ENCODE results near the gene MRTFB. TPM values are rescaled to one million over a fixed set of nuclear protein-coding genes. Genes with fewer than 3 reads are reported as not detected.

Gene MRTFB
- polyA plus RNA-seq, 3 donors from 2014 or later, result 2.1 to 3.6 (median 3.6) TPM

DNA sequence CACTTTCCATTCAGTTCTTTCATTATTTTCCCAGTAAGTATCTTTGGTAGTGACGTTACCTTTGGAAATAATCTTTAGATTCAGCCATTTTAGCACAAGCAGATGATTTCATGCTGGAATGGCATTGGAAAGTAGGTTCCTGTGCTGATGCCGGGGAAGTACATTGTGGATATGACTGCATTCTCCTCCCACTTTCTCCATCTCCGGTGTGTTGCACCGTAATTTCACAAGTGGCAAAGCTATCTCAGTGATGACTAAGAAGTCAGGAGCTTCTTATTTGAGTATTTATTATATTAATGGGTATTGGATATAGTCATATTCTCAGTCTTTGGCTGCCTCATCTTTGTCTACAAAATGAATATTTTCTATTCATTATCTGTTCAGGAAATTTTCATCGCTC is 69.8 kb downstream of the MRTFB start:
- H3K4me1 Mint-ChIP-seq, result no peaks in the 10 kb centered on the region
- no peak overlapping the region for H3K4me3 Mint-ChIP-seq
- H3K9me3 Mint-ChIP-seq, result no peaks in the 10 kb centered on the region
- DNase-seq, result no peak
- no peak overlapping the region for H3K27ac Mint-ChIP-seq
- H3K36me3 Mint-ChIP-seq, result peaks cover 0 to 24% (median 0%) of the 10 kb centered on the region in 3 donors
- H3K27me3 Mint-ChIP-seq (ENCODE audit: low read depth in 3 of 3), result no peaks in the 10 kb centered on the region

DNA sequence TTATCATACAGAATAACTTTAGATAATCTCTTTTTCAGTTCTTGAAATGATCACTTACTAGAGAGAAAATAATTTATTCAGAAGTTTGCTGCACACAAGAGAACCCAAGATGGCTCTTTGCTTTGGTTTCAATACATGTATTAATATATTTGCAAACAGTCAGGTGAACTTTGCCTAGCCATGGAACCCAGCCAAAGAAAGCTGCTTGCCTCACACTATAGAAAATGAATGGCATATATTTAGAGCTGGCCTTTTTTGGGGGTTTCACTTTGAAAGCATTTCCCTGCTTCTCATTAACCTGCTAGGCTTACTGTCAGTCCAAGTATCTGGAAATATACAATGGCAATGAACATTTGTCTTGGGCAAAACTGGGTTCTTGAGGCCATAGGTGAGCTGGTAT is 75.3 kb downstream of the MRTFB start:
- no peaks in the 10 kb centered on the region for H3K27me3 Mint-ChIP-seq (ENCODE audit: low read depth in 3 of 3)
- peak overlapping the region in 2 of 6 donors; percentile 22 to 43 for H3K27ac Mint-ChIP-seq
- H3K9me3 Mint-ChIP-seq, result no peaks in the 10 kb centered on the region
- H3K36me3 Mint-ChIP-seq, result peaks cover 0 to 8% (median 0%) of the 10 kb centered on the region in 3 donors
- no peak for DNase-seq
- no peak overlapping the region for H3K4me3 Mint-ChIP-seq
- no peaks in the 10 kb centered on the region for H3K4me1 Mint-ChIP-seq

DNA sequence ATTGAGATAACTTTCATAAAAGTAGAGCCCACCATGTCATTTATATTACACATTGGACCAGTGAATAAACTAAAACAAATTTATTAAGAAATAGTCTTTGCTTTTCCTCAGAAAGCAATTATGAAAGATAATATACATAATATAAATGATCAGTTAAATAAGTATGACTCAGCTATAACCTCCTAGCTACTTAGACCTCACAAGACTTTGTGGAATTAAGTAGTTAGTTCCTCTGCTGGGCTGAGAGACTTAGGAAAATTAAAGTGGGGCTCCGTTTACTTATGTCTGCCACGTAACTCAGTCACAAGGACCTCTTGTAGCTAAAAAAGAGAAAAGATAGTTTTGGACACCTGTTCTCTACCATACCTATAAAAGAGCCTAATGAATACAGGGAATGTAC is 76.9 kb downstream of the MRTFB start:
- H3K27me3 Mint-ChIP-seq (ENCODE audit: low read depth in 3 of 3), result peaks cover 0 to 2% (median 0%) of the 10 kb centered on the region in 3 donors
- H3K27ac Mint-ChIP-seq, result no peak overlapping the region
- no peaks in the 10 kb centered on the region for H3K9me3 Mint-ChIP-seq
- DNase-seq, result no peak
- H3K36me3 Mint-ChIP-seq, result peaks cover 0 to 6% (median 0%) of the 10 kb centered on the region in 3 donors
- no peak overlapping the region for H3K4me3 Mint-ChIP-seq
- no peaks in the 10 kb centered on the region for H3K4me1 Mint-ChIP-seq

DNA sequence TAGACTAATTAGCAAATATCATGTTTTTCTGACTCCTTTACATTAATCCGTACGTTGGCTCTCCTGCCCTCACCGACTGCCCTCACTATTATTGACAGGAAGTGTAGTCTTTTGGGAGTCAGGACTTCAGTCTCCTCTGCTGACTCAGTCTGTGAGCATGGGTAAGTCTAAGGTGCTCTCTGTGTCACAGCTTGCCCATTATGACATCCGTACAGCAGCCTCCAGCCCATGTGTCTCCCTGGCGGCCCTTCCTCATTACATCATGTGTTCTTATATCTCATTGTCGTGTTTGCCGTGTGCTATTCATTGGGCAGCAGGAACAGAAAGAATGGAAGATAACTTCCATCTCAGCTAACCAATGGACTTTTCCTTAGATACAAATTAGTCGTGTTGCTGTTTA is 77.5 kb downstream of the MRTFB start:
- DNase-seq, result no peak
- Mint-ChIP-seq H3K9me3 (no peaks in the 10 kb centered on the region), H3K4me3 (no peak overlapping the region), H3K4me1 (no peaks in the 10 kb centered on the region), H3K27me3 (ENCODE audit: low read depth in 3 of 3) (peaks cover 0 to 2% (median 0%) of the 10 kb centered on the region in 3 donors), H3K27ac (no peak overlapping the region), H3K36me3 (peaks cover 0 to 2% (median 0%) of the 10 kb centered on the region in 3 donors)

DNA sequence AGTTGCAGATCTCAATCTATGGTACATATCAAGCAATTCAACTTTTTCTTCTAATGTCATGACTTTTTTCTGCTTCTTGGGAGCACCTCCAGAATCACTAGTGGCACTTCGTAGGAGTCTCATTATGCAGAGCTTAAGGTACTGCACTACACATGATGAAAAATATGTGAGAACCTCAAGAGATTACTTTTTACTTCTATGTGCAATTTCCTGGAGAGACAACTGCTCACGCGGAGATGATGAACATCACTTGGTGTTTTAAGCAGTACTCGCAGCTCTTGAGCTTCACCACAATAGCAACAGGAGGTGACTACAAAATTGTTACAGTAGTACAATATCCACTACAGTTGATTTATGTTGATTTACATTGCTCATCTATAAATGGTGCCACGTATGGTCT is 79.7 kb downstream of the MRTFB start:
- Mint-ChIP-seq H3K27ac (no peak overlapping the region), H3K9me3 (no peaks in the 10 kb centered on the region), H3K36me3 (peaks cover 0 to 2% (median 0%) of the 10 kb centered on the region in 3 donors), H3K4me1 (no peaks in the 10 kb centered on the region), H3K4me3 (no peak overlapping the region), H3K27me3 (ENCODE audit: low read depth in 3 of 3) (peaks cover 0 to 2% (median 0%) of the 10 kb centered on the region in 3 donors)
- no peak for DNase-seq

DNA sequence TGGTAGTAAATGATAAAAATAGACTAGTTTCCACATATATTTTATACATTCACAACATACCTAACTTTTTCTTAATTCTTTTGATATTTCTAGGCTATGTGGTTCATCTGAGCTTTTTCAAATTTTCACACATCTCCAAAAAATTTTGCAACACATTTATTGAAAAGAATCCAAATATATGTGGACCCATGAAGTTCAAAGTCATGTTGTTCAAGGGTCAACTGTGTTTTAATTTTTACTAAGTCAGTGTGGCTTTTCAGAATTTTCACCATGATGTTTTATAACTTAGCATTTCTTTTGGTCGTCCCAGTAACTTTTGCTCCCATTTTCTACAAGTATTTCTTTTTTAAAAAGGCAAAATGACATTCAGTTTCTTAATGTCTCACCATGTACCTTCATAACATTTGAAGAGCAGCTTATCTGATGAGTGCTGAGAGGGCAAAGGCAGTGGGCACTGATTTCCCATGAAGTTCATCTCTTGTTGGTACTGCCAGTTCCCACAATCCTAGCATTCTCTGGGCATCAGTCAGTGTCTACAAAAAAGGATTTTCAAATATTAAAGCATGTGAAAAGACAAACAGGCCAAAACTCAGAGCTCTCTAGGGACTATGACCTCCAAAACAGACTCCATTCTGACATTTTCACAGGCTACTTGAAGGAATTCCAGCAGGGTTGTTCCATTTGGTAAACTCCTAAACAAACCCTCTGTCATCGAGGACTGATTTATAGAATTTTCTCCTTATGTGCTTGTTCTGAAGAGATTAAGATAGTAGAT is 80.3 kb downstream of the MRTFB start:
- DNase-seq, result no peak
- no peak overlapping the region for H3K4me3 Mint-ChIP-seq
- no peak overlapping the region for H3K27ac Mint-ChIP-seq
- H3K9me3 Mint-ChIP-seq, result no peaks in the 10 kb centered on the region
- peaks cover 0 to 2% (median 0%) of the 10 kb centered on the region in 3 donors for H3K36me3 Mint-ChIP-seq
- H3K4me1 Mint-ChIP-seq, result no peaks in the 10 kb centered on the region
- peaks cover 0 to 2% (median 0%) of the 10 kb centered on the region in 3 donors for H3K27me3 Mint-ChIP-seq (ENCODE audit: low read depth in 3 of 3)

DNA sequence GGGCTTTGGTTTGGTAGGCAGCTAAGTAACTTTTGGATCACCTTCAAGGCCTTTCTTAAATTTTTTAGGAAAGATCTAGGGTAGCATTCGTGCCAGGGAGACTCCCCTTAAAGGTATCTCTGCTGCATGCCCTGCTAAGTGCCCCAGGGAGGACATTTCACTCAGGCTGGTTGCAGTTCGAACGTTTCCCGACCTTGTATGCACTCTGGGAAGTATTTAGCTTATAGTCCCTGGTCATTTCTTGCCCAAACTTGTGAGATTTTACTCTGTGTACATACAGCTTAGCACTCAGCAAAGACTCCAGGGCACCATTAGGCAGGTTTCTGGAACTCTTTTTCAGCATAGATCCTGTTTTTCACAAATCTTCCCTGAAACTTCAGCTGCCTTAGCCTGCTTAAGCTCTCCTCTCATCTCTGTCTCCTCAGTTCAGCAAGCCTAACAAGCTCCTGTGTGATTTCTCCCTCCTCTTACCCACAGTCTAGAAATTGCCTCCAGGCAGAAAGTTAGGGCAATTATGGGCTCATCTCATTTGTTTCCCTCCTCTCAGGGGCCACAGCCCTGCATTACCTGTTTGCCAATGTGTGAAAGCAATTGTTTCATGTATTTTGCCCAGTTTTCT is 84.6 kb downstream of the MRTFB start:
- no peaks in the 10 kb centered on the region for H3K4me1 Mint-ChIP-seq
- peaks cover 0 to 2% (median 0%) of the 10 kb centered on the region in 3 donors for H3K27me3 Mint-ChIP-seq (ENCODE audit: low read depth in 3 of 3)
- H3K9me3 Mint-ChIP-seq, result no peaks in the 10 kb centered on the region
- no peak for DNase-seq
- H3K4me3 Mint-ChIP-seq, result no peak overlapping the region
- H3K36me3 Mint-ChIP-seq, result no peaks in the 10 kb centered on the region
- H3K27ac Mint-ChIP-seq, result no peak overlapping the region

DNA sequence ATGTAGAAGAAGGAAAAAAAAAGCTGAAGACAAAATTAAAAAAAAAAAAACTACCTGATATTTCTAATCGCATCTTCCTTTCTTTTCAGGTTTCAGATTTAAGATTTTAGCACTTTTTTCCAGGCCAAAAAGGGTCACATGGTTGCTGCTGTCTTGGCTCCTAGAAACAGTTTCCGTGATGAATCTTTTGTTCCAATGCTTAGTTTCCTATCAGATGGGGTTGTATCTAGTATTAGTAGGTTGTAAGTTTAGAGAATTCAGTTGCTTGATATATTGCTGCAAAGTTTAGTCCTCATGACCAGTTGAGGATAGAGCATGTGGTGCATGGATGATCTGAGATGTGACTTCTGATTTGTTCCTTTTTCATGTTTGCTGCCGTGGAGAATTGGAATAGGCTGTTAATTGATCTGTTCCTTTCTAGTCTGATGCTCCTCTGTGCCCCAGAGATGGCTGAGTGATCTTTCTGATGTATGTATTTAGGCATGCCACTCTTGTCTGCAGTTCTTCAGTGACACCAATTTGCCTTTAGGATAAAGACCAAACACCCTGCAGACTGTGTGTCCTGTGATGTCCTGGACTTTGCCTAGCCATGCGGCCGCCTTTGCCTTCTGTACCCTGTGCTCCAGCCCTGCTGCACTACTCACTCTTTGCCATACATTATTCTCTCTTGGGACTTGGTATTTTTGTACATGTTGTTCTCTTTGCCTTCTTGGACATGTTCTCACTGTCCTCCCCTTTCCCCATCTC is 94.0 kb downstream of the MRTFB start:
- Mint-ChIP-seq H3K36me3 (no peaks in the 10 kb centered on the region), H3K4me3 (no peak overlapping the region), H3K27ac (no peak overlapping the region), H3K4me1 (peaks cover 0 to 5% of the 10 kb centered on the region in 2 donors), H3K27me3 (ENCODE audit: low read depth in 3 of 3) (peaks cover 0 to 3% (median 2%) of the 10 kb centered on the region in 3 donors), H3K9me3 (no peaks in the 10 kb centered on the region)
- no peak for DNase-seq

DNA sequence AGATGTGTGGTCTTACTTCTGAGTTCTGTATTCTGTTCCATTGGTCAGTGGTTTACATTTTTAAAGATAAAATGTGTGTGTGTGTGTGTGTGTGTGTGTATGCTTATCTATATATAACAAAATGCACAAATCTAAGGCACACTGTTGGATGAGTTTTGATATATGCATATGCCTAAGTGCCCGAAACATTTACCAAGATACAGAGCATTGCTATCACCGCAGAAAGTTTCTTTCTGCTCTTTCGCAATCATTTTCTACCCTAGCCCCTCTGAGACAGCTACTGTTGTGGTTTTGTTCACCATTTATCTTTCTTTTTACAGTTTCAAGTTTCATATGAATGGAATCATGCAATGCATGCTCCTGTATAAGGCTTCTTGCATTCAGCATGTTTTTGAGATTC is 97.0 kb downstream of the MRTFB start:
- no peak overlapping the region for H3K27ac Mint-ChIP-seq
- H3K27me3 Mint-ChIP-seq (ENCODE audit: low read depth in 3 of 3), result peaks cover 0 to 3% (median 2%) of the 10 kb centered on the region in 3 donors

DNA sequence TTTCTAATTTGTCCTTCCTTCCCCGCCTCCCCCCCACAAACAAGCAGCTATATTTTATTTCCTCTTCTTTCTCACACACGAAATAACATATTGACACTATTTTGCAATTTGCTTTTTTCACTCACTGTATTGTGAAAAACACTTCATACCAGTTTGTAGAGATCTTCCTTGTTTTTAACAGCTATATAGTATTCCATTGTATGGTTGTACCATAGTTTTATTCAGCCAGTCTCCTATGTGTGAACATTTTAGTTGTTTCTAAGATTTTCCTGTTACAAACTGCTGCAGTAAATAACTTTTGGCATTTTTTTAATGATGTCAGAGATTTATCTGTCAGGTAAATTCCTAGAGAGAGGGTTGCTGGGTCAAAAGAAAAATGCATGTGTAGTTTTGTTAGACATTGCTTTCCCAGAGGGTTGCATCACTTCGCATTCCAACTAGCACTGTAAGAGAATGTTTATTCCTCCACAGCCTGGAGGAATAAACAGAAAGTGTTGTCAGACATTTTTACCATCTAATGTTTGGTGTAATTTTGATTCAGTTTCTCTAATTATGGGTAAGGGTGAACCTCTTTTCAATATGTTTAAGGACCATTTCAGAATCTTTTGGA is 101.2 kb downstream of the MRTFB start:
- H3K27ac Mint-ChIP-seq, result no peak overlapping the region
- peaks cover 0 to 2% (median 1%) of the 10 kb centered on the region in 3 donors for H3K27me3 Mint-ChIP-seq (ENCODE audit: low read depth in 3 of 3)
- no peak overlapping the region for H3K4me3 Mint-ChIP-seq
- DNase-seq, result no peak
- peaks cover 0 to 2% (median 0%) of the 10 kb centered on the region in 6 donors for H3K9me3 Mint-ChIP-seq
- peaks cover 4 to 15% (median 8%) of the 10 kb centered on the region in 3 donors for H3K36me3 Mint-ChIP-seq
- H3K4me1 Mint-ChIP-seq, result peaks cover 0 to 5% of the 10 kb centered on the region in 2 donors

More for the DNA sequence above, 97.0 kb downstream of the MRTFB start:
- no peaks in the 10 kb centered on the region for H3K9me3 Mint-ChIP-seq
- no peak overlapping the region for H3K4me3 Mint-ChIP-seq
- peaks cover 4 to 12% (median 8%) of the 10 kb centered on the region in 3 donors for H3K36me3 Mint-ChIP-seq
- H3K4me1 Mint-ChIP-seq, result peaks cover 0 to 5% of the 10 kb centered on the region in 2 donors
- no peak for DNase-seq

DNA sequence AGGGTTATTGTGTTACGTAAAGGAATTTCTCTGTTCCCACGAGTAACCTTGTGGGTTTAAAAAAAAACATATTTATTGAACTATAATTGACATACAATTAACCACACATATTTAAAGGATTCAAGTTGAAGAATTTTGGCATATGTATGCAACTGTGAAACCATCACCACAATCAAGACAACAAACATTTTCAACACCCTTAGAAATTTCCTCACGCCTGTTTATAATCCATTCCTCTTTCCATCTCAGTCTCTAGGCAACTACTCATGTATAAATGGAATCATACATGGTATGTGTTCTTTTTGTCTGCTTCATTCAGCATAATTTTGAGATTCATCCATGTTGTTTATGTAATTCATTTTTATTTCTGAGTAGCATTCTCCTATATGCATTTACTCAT is 104.0 kb downstream of the MRTFB start:
- peaks cover 4 to 19% (median 8%) of the 10 kb centered on the region in 3 donors for H3K36me3 Mint-ChIP-seq
- DNase-seq, result no peak
- H3K4me1 Mint-ChIP-seq, result no peaks in the 10 kb centered on the region
- H3K9me3 Mint-ChIP-seq, result peaks cover 0 to 2% (median 0%) of the 10 kb centered on the region in 6 donors
- no peak overlapping the region for H3K27ac Mint-ChIP-seq
- H3K4me3 Mint-ChIP-seq, result no peak overlapping the region
- H3K27me3 Mint-ChIP-seq (ENCODE audit: low read depth in 3 of 3), result peaks cover 0 to 2% (median 0%) of the 10 kb centered on the region in 3 donors

DNA sequence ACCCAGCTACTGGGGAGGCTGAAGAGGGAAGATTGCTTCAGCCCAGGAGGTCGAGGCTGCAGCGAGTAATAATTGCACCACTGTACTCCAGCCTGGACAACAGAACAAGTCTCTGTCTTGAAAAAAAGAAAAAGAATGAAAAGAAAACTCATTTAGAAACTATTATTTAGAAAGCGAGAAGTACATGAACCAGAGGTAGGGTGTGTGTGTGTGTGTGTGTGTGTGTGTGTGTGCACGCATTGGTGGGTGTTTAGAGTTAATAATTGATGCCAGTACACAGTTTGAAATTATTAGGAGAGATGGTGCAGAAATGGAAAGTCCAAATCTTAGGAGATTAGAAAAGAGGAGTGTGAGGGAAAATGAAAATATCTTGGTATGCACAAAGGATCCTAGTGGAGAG is 106.6 kb downstream of the MRTFB start:
- Mint-ChIP-seq H3K36me3 (peaks cover 0 to 11% (median 0%) of the 10 kb centered on the region in 3 donors), H3K4me3 (no peak overlapping the region), H3K27ac (no peak overlapping the region), H3K9me3 (peaks cover 0 to 2% (median 0%) of the 10 kb centered on the region in 6 donors), H3K4me1 (no peaks in the 10 kb centered on the region), H3K27me3 (ENCODE audit: low read depth in 3 of 3) (peaks cover 0 to 2% (median 0%) of the 10 kb centered on the region in 3 donors)
- DNase-seq, result no peak

DNA sequence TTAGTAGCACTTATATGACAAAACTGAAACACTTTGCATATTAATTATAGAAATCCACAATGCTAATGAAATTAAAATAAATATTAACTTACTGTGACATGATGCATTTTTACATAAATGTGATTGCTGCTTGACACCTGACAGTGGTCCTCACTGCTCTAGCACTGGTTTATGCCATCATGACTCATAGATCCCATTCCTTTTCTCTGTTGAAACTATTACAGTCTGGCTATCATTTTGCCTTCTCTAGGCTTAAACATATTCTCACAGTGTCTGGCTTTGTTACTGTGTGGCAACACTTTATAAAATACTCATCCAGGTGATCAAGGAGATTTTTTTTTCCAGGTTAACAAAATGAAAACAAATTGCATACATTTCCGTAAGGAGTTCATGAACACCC is 108.0 kb downstream of the MRTFB start:
- Mint-ChIP-seq H3K4me1 (no peaks in the 10 kb centered on the region), H3K4me3 (no peak overlapping the region), H3K9me3 (peaks cover 0 to 2% (median 0%) of the 10 kb centered on the region in 6 donors), H3K36me3 (peaks cover 0 to 7% (median 0%) of the 10 kb centered on the region in 3 donors), H3K27me3 (ENCODE audit: low read depth in 3 of 3) (no peaks in the 10 kb centered on the region), H3K27ac (no peak overlapping the region)
- DNase-seq, result no peak
